NCI-H2107 (cell line): Measurements from ENCODE around the gene STAT4.
"Not testable (repeated sequence)": the region's sequence is repeated elsewhere in the genome, so short reads cannot be mapped to it uniquely, and the experiment has no call there.

ENCODE experiments used
- DNase-seq: peaks from one replicate; lab custom pipeline; 2025; lab: John Stamatoyannopoulos, UW

The STAT4 gene

DNA sequence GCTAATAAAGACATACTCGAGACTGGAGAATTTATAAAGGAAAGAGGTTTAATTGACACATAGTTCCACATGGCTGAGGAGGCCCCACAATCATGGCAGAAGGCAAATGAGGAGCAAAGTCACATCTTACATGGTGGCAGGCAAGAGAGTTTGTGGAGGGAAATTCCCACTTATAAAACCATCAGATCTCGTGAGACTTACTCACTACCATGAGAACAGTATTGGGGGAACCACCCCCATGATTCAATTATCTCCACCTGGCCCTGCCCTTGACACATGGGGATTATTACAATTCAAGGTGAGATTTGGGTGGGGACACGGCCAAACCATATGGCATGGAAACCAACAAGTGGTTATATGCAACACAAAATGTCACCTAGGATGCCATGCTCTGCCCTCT is 155.5 kb downstream of the STAT4 start:
- DNase-seq = not testable (repeated sequence)

DNA sequence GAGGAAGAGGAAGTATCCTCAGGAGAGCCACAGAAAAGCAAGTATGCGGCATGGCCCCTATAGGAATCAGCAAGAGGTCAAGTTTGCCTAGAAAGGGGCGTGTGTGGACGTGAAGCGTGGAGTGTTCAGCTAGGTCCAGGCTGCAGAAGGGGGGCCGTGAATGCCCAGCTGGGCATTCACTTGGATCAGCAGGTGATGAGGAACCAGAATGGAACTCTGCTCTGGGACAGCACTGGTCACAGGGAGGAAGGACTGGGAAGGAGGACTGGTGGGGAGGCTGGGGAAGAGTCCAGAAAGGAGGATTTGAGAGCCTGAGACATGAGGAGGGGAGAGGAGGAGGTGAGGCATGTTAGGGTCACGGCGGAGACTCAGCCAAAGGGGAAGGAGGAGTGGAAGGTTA is 156.6 kb downstream of the STAT4 start:
- DNase-seq = no peak

DNA sequence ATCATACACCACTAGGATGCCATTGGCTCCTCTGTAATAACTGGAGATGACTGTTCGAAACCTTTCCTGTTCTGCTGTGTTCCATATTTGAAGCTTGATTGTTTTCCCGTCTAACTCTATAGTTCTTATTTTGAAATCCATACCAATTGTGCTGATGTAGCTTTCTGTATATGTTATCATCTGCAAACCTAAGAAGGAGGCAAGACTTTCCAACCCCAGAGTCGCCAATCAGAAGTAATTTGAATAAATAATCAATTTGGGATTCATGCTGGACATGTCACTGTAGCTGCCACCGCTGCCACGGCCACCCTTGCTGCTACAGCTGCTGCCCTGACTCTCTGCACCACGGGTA is 157.5 kb downstream of the STAT4 start:
- no peak for DNase-seq

DNA sequence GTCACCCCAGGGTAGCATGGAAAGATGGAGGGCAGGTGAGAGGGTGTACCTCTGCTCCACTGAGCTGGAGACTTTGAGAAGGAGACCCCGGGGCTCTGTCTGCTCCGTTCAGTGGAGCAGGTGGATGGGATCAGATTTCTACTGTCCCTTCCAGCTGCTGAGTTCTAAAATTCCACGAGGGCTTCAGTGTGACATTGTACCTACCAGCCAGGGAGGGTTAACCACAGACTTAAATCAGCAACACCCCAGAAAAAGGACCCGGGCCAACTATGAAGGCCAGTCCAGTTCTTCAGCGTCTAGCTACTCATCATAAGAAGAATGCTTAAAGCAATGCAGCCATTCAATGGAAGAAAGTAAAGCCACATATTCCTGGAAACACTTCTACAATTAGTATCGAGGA is 160.7 kb downstream of the STAT4 start:
- no peak for DNase-seq

DNA sequence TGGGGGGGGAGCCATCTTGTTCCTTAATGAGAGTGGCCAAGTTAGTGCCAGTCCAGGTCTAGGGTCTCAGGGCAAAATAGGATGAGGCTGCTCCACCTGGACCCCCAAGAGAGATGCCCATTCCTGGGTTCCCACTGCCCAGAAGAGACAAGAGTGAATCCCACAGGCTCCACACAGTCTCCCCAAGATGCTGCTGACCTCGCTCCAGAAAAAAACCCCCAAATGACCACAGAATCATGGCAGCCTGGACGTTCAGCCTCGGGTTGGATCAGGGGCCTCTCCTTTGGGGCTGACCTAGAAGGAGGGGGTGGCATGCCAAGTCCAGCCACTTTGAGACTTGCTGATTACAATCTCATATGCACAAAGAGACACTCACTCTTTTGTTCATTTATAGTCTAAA is 161.9 kb downstream of the STAT4 start:
- no peak for DNase-seq

DNA sequence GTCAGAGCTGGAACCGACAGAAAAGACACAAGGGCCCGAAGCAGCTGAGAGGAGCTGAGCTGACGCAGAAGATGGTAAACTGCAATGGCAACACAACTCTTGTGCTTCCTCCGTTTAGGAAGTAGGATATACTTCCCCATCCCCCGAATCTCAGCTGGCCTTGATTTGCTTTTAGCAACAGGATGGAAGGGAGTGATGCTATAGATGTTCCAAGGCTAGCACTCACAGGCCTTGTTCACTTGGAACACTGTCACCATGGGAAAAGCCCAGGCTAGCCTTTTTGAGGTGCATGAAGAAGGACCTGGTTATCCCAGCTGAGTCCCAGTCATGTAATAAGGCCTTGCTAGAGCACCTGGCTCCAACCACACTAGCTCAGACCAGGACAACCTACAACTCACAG is 162.9 kb downstream of the STAT4 start:
- no peak for DNase-seq

DNA sequence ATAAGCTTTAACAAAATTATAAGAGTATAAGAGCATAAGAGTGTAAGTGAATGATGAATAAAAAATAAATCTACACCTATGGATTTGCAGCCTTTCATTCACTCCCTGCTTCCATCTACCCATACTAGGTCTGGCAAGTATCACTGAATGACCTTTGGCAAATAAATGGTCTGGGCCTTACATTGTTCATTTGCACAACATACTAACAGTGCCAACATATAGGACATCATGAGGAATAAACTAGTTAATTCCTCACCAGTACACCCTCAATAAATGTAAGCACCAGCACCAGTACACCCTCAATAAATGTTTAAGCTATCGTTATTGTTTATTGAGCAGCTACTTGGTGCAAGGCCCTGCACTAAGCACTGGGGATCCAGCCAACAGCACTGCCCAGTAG is 163.7 kb downstream of the STAT4 start:
- no peak for DNase-seq

DNA sequence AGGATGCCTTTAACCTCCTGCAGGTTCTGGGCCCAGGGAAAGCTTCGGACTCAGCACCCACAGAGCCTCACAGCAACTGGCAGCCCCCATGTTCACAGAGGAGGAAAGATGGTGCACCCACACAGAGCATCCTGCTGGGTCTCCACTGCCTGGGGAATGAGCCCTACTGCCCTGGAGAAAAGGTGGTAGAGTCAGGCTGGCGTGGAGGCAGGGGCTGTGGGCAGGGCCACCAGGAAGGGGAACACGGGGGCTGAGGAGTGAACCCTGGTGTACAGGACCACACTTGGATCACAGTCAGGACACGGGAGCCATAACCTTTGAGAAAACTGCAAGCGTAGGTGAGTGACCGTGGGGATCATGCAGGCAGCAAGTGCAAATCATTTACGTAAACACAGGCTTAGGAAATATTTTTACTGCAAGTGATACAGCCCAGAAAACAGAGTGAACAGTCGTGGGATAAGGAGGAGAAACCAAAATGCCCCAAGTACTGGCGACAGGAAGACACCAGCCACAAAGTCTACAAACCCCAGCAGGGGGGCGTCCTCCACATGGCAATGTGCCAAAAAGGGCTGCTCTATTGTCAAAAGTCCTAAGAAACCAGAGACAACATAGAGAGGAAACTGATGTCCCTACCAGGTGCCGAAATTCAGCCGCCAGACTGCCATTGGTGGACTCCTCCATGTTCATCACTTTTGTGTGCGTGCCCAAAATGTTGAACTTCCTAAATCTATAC is 164.4 kb downstream of the STAT4 start:
- DNase-seq = no peak

DNA sequence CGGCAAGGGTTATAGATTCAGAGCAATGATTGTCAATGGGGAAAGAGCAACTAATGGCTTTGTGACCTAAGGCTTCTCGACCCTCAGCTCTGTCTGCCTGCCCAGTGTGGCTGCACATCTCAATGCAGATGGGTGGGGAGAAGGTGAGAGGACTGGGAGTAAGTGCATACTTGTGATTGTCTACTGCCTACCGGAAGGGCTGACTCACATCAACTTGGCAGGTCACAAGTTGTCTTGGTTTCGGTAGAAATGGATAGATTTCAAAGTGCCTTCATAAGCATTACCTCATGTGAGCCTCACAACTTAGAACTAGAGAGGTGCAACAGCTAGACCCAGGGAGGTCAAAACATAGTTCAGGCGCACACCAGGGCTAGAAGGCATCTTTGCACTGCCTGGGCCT is 166.2 kb downstream of the STAT4 start:
- no peak for DNase-seq

DNA sequence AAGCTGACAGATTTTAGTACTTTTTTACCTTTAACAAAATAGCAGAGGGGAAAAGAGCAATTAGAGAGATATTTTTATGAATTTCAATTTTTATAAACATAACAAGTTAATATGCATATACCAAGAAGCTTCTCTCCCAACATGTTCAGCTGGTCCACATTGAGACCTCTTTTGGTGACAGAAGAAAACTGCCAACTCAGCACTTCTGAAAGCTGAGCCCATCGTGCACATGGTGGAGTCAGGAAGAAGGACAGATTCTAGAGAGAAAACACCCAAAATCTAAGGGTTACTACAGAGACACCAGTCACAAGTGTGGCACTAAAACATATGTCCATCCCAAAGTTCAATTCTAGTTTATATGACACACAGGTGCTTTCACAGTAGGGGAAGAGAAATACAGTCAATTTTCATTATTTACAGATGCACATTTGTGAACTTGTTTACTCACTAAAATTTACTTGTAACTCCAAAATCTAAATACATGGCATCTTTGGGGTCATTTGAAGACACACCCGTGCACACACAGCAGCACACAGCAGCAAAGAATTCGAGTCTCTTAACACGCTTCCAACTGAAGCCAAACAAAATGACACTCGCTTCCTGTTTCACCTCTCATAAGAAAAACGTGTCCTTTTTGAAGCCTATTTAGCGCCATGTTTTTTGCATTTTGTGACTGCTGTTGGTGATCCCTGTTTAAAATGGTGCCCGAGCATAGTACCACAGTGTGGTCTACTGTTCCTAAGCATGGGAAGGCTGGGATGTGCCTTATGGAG is 168.3 kb downstream of the STAT4 start:
- no peak for DNase-seq

- DNase-seq = no peak
These were observed 169.1 kb downstream of the STAT4 start for GRCh38 chr2:190981733-190982132.

DNA sequence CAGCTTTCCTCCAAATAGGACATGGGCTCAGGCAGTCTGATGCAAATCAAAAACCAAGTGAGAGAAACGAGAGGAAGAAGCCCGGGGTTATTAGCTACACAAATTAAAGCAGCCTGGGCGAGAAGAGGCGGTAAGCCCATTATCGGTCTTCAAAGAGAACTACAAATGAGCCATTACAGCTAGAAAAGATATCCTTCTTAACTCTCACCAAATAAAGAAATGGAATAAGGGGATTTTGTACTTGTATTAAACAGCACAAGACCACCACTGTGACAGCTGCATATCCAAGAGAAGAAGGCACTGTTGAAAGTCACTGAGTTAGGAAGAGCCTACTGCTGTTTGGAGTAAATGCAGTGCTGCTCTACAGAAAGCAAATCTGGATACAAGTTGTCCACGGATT is 169.5 kb downstream of the STAT4 start:
- no peak for DNase-seq

GRCh38 chr2:190980630-190981209 is 170.1 kb downstream of the STAT4 start:
- DNase-seq = no peak

GRCh38 chr2:190979906-190980629 is 170.7 kb downstream of the STAT4 start:
- no peak for DNase-seq
